HEK293T (cell line): ENCODE results near the gene CD28.

ENCODE experiments used
- ARNT ChIP-seq: fragments of 450-650 bp; IDR thresholded peaks from 2 replicates; pipeline ENCODE4 v1.6.1; 2017; ENCODE audit warnings: mild to moderate bottlenecking
- BHLHE40 ChIP-seq: fragments of 450-650 bp; IDR thresholded peaks from 2 replicates; pipeline ENCODE4 v1.6.1; 2016; ENCODE audit warnings: mild to moderate bottlenecking, moderate library complexity, borderline replicate concordance
- ELF4 ChIP-seq: fragments of 450-650 bp; IDR thresholded peaks from 2 replicates; pipeline ENCODE4 v1.6.1; 2017; ENCODE audit warnings: antibody characterized with exemption
- FOXA1 ChIP-seq: fragments of 450-650 bp; IDR thresholded peaks from 2 replicates; pipeline ENCODE4 v1.6.1; 2016; ENCODE audit warnings: mild to moderate bottlenecking
- FOXK2 ChIP-seq: fragments of 450-650 bp; IDR thresholded peaks from 2 replicates; pipeline ENCODE4 v1.6.1; 2016; ENCODE audit warnings: mild to moderate bottlenecking
- HDGF ChIP-seq: fragments of 450-650 bp; IDR thresholded peaks from 2 replicates; pipeline ENCODE4 v1.6.1; 2017; ENCODE audit warnings: antibody characterized with exemption, borderline replicate concordance
- NFRKB ChIP-seq: fragments of 450-650 bp; IDR thresholded peaks from 2 replicates; pipeline ENCODE4 v1.6.1; 2016; ENCODE audit warnings: mild to moderate bottlenecking, moderate library complexity
- SP1 ChIP-seq: fragments of 450-650 bp; IDR thresholded peaks from 2 replicates; pipeline ENCODE4 v1.6.1; 2017
- SUZ12 ChIP-seq: fragments of 450-650 bp; IDR thresholded peaks from 2 replicates; pipeline ENCODE4 v1.6.1; 2016; ENCODE audit warnings: mild to moderate bottlenecking
- TARDBP ChIP-seq: fragments of 450-650 bp; IDR thresholded peaks from 2 replicates; pipeline ENCODE4 v1.6.1; 2016
- ZNF384 ChIP-seq: fragments of 450-650 bp; IDR thresholded peaks from 2 replicates; pipeline ENCODE4 v1.6.1; 2016
- TF ChIP-seq, protein P1 (sequence below): fragments of 450-650 bp; IDR thresholded peaks from 2 replicates; pipeline ENCODE4 v1.6.1; 2016

DNA sequence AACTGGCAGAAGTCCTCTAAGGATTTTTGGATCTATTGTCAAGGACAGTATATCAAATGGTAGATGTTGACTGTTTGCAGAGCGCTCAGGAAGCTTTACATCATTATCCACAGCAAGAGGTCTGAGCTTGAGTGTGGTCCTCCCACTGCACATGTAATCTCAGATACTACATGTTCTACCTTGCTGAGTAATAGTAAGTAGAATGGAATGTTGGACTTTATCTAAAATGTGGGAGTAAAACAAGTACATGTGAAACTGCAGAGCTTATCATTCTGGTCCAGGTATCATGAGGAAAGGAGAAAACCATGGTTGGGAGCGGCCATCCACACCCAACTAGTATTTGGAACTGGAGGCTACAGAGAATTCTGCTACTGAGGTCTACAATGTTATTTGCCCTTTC, 19.3 kb upstream of the CD28 start:
- TF ChIP-seq SUZ12 (no peak), ZNF384 (no peak), BHLHE40 (no peak), ELF4 (no peak), TARDBP (no peak), FOXA1 (no peak), SP1 (no peak), FOXK2 (no peak), NFRKB (no peak), ARNT (no peak), HDGF (no peak)
- TF ChIP-seq, protein P1, sequence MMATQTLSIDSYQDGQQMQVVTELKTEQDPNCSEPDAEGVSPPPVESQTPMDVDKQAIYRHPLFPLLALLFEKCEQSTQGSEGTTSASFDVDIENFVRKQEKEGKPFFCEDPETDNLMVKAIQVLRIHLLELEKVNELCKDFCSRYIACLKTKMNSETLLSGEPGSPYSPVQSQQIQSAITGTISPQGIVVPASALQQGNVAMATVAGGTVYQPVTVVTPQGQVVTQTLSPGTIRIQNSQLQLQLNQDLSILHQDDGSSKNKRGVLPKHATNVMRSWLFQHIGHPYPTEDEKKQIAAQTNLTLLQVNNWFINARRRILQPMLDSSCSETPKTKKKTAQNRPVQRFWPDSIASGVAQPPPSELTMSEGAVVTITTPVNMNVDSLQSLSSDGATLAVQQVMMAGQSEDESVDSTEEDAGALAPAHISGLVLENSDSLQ, result no peak
